ENCODE data around the gene CCT8.
"Not testable (repeated sequence)": the region's sequence is repeated elsewhere in the genome, so short reads cannot be mapped to it uniquely, and the experiment has no call there.

The CCT8 gene

DNA sequence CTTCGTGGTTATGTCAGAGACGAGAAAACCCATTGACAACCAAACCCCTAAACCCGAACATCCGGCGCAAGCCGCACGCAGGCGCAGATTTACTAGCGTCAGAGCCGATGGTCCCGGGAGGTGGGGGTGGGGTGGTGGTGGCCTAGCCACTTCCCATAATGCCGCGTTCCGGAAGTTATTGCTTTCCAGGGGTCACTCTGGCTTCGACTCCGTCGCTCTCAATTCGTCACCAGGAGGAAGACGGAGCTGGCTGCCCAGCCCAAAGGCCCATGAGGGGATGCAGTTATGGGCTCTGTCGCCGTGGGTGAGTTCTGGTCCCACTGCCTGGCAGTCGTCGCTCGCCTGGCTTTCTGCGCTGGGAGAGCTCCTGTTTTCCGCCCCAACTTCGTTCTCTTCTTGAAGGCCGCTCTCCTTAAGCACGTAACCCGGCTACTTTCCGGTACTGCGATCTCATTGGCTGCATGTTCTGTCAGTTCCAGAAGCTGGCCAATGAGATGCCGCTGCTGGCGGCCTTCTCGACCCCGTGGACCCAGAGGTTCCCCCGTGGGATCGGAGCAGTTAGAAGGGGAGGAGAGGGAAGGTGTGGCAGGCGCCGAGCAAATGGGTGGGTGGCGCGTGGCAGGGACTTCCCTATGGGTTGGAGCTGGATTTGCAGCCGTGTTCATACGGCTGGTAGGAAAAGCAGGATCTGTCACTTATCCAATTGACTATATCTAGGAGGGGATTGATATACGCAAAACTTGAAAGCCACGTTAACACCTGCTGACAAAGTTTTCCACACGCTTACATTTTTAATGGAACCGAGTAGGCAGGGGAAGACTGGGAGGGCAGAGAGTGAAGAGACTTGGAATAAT is 48.7 kb downstream of the CCT8 start, which contains the start of gene USP16:
USP16 (plus strand) TSS at position 195 of the 854 bp plus-strand sequence. CDS start 3,246 bp downstream, outside the sequence.
- peak; percentile 99 for DNase-seq (ENCODE audit: low read depth)
- peak within 1 kb of the TSS; percentile 76 for H3K4me3 ChIP-seq (ENCODE audit: control insufficient read depth, low read depth, low read length)
- TF ChIP-seq, protein P1, sequence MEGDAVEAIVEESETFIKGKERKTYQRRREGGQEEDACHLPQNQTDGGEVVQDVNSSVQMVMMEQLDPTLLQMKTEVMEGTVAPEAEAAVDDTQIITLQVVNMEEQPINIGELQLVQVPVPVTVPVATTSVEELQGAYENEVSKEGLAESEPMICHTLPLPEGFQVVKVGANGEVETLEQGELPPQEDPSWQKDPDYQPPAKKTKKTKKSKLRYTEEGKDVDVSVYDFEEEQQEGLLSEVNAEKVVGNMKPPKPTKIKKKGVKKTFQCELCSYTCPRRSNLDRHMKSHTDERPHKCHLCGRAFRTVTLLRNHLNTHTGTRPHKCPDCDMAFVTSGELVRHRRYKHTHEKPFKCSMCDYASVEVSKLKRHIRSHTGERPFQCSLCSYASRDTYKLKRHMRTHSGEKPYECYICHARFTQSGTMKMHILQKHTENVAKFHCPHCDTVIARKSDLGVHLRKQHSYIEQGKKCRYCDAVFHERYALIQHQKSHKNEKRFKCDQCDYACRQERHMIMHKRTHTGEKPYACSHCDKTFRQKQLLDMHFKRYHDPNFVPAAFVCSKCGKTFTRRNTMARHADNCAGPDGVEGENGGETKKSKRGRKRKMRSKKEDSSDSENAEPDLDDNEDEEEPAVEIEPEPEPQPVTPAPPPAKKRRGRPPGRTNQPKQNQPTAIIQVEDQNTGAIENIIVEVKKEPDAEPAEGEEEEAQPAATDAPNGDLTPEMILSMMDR (IDR thresholded peaks at IDR 0.05; ENCODE audit: control insufficient read depth, insufficient read depth, low read depth, low read length, missing control alignments) = peak; percentile 21

DNA sequence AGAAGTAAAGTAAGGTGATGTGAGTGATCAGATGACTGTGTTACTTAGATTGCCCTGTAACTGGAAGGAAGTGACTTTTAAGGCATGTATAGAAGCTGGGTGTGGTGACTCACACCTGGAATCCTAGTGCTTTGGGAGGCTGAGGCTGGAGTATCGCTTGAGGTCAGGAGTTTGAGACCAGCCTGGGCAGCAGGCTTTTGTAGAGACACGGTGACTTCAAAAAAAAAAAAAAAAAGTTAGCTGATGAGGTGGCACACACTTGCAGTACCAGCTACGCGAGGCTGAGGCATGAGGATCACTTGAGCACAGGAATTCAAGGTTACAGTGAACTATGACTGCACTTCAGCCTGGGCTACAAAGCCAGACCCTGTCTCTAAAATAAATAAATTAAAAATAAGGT is 51.3 kb downstream of the CCT8 start:
- TF ChIP-seq, protein P1 (IDR thresholded peaks at IDR 0.05; ENCODE audit: control insufficient read depth, insufficient read depth, low read depth, low read length, missing control alignments) = no peak

DNA sequence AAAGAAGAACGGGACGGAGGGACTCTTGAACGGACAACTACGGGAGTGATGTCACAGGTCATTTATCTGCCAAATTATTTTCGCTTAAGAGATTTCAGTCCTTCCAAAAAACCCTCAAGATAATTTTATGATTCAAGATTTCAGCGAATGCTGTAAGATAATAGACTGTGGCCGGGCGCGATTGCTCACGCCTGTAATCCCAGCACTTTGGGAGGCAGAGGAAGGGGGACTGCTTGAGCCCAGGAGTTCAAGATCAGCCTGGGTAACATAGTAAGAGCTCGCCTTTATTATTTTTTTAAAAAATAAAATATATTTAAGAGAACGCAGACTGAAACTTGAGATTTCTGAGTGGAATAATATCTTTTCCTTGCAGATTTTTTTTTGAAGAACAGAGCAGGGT is 54.9 kb downstream of the CCT8 start:
- TF ChIP-seq, protein P1 (IDR thresholded peaks at IDR 0.05; ENCODE audit: control insufficient read depth, insufficient read depth, low read depth, low read length, missing control alignments) = no peak
- DNase-seq (ENCODE audit: low read depth) = no peak
- peak overlapping the region; percentile 95 for H3K4me3 ChIP-seq (ENCODE audit: control insufficient read depth, low read depth, low read length)

More for the DNA sequence above, 51.3 kb downstream of the CCT8 start:
- H3K4me3 ChIP-seq (ENCODE audit: control insufficient read depth, low read depth, low read length) = no peak overlapping the region
- DNase-seq (ENCODE audit: low read depth) = no peak

DNA sequence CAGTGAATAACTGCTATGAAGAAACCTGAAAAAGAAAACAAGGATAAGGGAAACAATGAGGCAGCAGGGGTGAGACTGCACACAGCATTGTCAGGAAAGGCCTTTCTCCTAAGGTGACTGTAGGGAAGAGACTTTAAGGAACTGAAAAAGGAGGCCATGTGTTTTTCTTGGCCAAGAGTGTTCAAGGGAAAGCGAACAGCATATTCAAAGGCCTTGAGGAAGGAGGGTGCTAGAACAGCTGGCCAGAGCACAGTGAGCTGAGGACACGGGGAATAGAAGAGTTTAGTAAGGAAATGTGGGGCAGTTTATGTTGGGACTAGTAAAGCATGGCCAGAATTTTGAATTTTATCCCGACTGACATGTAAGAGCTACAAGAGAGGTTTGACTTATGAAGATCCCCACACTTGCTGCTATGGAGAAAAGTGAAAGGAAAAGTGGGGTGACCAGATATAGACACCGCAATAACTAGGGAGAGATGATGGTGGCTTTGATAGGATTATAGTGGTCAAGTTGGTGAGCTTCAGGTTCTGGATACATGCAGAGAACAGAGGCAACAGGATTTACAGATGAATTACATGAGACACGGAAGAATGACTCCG is 55.7 kb downstream of the CCT8 start:
- DNase-seq (ENCODE audit: low read depth) = no peak
- no peak overlapping the region; the same call in 1 of the 2 replicates for H3K4me3 ChIP-seq (ENCODE audit: control insufficient read depth, low read depth, low read length)
- TF ChIP-seq, protein P1 (IDR thresholded peaks at IDR 0.05; ENCODE audit: control insufficient read depth, insufficient read depth, low read depth, low read length, missing control alignments) = no peak

DNA sequence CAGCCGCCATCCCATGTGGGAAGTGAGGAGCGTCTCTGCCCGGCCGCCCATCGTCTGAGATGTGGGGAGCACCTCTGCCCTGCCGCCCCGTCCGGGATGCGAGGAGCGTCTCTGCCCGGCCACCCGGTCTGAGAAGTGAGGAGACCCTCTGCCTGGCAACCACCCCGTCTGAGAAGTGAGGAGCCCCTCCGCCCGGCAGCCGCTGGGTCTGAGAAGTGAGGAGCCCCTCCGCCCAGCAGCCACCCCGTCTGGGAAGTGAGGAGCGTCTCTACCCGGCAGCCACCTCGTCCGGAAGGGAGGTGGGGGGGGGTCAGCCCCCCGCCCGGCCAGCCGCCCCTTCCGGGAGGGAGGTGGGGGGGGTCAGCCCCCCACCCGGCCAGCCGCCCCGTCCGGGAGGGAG is 62.2 kb downstream of the CCT8 start:
- DNase-seq (ENCODE audit: low read depth) = not testable (repeated sequence)

DNA sequence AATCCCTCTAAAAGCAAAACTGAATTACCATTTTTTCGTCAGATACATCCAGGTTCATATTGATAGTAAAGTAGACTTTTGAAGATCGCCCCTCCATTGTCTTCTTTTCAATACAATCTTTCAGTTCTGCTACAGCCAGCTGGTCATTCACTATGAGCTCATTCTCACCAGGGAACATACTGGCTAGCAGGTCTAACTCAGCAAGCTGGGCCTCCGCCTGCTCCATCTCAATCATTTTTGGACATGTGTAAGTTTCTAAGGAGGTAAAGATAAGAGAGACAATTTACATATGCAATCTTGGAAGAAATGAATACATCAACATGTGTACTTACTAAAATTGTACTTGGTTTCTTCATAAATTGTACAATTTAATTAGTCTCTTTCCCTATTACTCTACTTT is 65.1 kb downstream of the CCT8 start:
- DNase-seq (ENCODE audit: low read depth) = no peak
- TF ChIP-seq, protein P1 (IDR thresholded peaks at IDR 0.05; ENCODE audit: control insufficient read depth, insufficient read depth, low read depth, low read length, missing control alignments) = no peak
- no peak overlapping the region for H3K4me3 ChIP-seq (ENCODE audit: control insufficient read depth, low read depth, low read length)

More for the DNA sequence above, 62.2 kb downstream of the CCT8 start:
- not testable (repeated sequence) for H3K4me3 ChIP-seq (ENCODE audit: control insufficient read depth, low read depth, low read length)

DNA sequence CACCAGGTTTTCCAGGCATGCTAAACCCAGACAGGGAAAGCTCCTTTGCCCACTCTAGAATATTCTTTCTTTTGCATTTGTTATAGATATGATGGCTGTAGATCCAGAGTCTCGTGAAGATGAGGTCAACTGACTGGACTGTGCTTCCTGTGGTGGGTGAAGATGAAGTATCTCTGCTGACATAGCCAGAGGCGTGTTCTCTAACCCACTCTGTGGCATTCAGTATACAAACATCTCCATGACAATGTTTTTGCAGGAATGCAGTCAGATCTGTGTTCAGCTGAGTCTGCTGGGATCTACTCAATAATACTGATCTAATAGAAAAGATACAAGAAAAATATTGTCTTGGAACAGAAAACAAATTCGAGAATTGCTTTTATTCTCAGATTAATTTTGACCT is 65.6 kb downstream of the CCT8 start:
- H3K4me3 ChIP-seq (ENCODE audit: control insufficient read depth, low read depth, low read length) = no peak overlapping the region
- TF ChIP-seq, protein P1 (IDR thresholded peaks at IDR 0.05; ENCODE audit: control insufficient read depth, insufficient read depth, low read depth, low read length, missing control alignments) = no peak
- DNase-seq (ENCODE audit: low read depth) = no peak
